HCT116 (cell line): ENCODE data around the gene MICU2. TPM values are rescaled to one million over a fixed set of nuclear protein-coding genes. Genes with fewer than 3 reads are reported as not detected.

Experiments
- ATAC-seq: fragments of 200-7000 bp; cut with Tn5 transposase; 2 replicates; pipeline ENCODE4 v1.9.1; 2020; ENCODE audit warnings: mild to moderate bottlenecking, moderate library complexity
- BruUV-seq: library from RNA; stranded (reverse); fragments of 400-500 nt; replicated peaks from 2 replicates; lab custom pipeline; 2021; lab: Mats Ljungman, UMichigan
- CTCF ChIA-PET: fragments of 300-600 bp; sonication (Branson Sonifier 250); formaldehyde crosslinking; loops from one replicate; lab custom pipeline; 2021; ENCODE audit warnings: antibody characterized with exemption; lab: Charles Lee
- POLR2A ChIA-PET: fragments of 300-600, 350-600 bp; sonication (Branson Sonifier 250); formaldehyde crosslinking; loops from one replicate; lab custom pipeline; 2021; ENCODE audit warnings: antibody characterized with exemption; lab: Charles Lee
- RAD21 ChIA-PET, 2 experiments: fragments of 300-600 bp; sonication (Branson Sonifier 250); formaldehyde crosslinking; loops; one replicate each; lab custom pipeline; 2023; ENCODE audit warnings: low total read pairs in 2 of 2; ENCODE audit not compliant: uncharacterized antibody in 2 of 2, unreplicated experiment in 2 of 2, low non-redundant PET in 1 of 2; lab: Charles Lee
- DNase-seq: peaks from one replicate; pipeline ENCODE4 v3.0.0-alpha.2; 2010; ENCODE audit warnings: low read depth, low spot score
- H2AFZ ChIP-seq: fragments of 200-600 bp; shearing (Covaris generic), sonication (generic); 2 replicates; pipeline ENCODE4 v1.6.1; 2017; ENCODE audit warnings: low read depth, mixed run types, mixed read lengths, antibody characterized with exemption, low read length; ENCODE audit not compliant: poor library complexity, severe bottlenecking
- H3K27ac ChIP-seq: 2 replicates; pipeline ENCODE4 v1.5.1; 2012; ENCODE audit warnings: low read depth, low read length
- H3K27me3 ChIP-seq: fragments of 200-600 bp; sonication (generic); 2 replicates; pipeline ENCODE4 v1.6.1; 2016; ENCODE audit warnings: mixed run types, low read length, mixed read lengths; ENCODE audit not compliant: insufficient read depth
- H3K36me3 ChIP-seq, 2 experiments: fragments of 200-500 bp in 1 of 2; fragments of 200-600 bp in 1 of 2; sonication (Bioruptor generic) in 1 of 2; sonication (generic) in 1 of 2; 2 replicates each; pipeline versions ENCODE4 v1.5.1 to v1.6.1; 2014 to 2016; ENCODE audit warnings: low read length in 2 of 2, inconsistent platforms in 1 of 2, mixed read lengths in 1 of 2, mixed run types in 1 of 2; ENCODE audit not compliant: insufficient read depth in 2 of 2, control insufficient read depth in 1 of 2
- H3K4me1 ChIP-seq, 2 experiments: fragments of 200-600 bp in 1 of 2; sonication (generic) in 1 of 2; 2 replicates each; pipeline versions ENCODE4 v1.5.1 to v1.6.1; 2012 to 2017; ENCODE audit warnings: low read length in 2 of 2, inconsistent platforms in 1 of 2, mild to moderate bottlenecking in 1 of 2, mixed read lengths in 1 of 2, mixed run types in 1 of 2, moderate library complexity in 1 of 2; ENCODE audit not compliant: insufficient read depth in 2 of 2, control insufficient read depth in 1 of 2
- H3K4me2 ChIP-seq: fragments of 200-600 bp; sonication (generic); 2 replicates; pipeline ENCODE4 v1.6.1; 2017; ENCODE audit warnings: mixed run types, low read length, mixed read lengths
- H3K4me3 ChIP-seq, 2 experiments: fragments of 200-600 bp in 1 of 2; sonication (generic) in 1 of 2; replicated peaks in 1 of 2; 2 replicates each; pipeline ENCODE4 v1.5.1; 2011 to 2016; ENCODE audit warnings: low read length in 2 of 2, control low read depth in 1 of 2, low read depth in 1 of 2, mild to moderate bottlenecking in 1 of 2, mixed read lengths in 1 of 2, mixed run types in 1 of 2
- H3K79me2 ChIP-seq: fragments of 200-600 bp; sonication (generic); 2 replicates; pipeline ENCODE4 v1.6.1; 2017; ENCODE audit warnings: mild to moderate bottlenecking, mixed run types, low read length, moderate library complexity, mixed read lengths; ENCODE audit not compliant: insufficient read depth
- H3K9ac ChIP-seq: fragments of 200-600 bp; sonication (generic); 2 replicates; pipeline ENCODE4 v1.6.1; 2016; ENCODE audit warnings: low read length, mixed read lengths
- H3K9me2 ChIP-seq: fragments of 200-600 bp; sonication (generic), shearing (Covaris generic); 2 replicates; pipeline ENCODE4 v1.6.1; 2017; ENCODE audit warnings: mixed run types, mild to moderate bottlenecking, moderate library complexity; ENCODE audit not compliant: insufficient read depth
- H3K9me3 ChIP-seq, 2 experiments: fragments of 200-500 bp in 1 of 2; fragments of 200-600 bp in 1 of 2; sonication (Bioruptor generic) in 1 of 2; sonication (generic) in 1 of 2; 2 replicates each; pipeline ENCODE4 v1.6.1; 2014 to 2017; ENCODE audit warnings: low read length in 2 of 2, mixed read lengths in 2 of 2, inconsistent platforms in 1 of 2, low read depth in 1 of 2, mild to moderate bottlenecking in 1 of 2, mixed run types in 1 of 2, moderate library complexity in 1 of 2; ENCODE audit not compliant: control insufficient read depth in 1 of 2, insufficient read depth in 1 of 2
- H4K20me1 ChIP-seq: fragments of 200-600 bp; sonication (generic), shearing (Covaris generic); 2 replicates; pipeline ENCODE4 v1.6.1; 2017; ENCODE audit warnings: mixed run types, mild to moderate bottlenecking, moderate library complexity; ENCODE audit not compliant: insufficient read depth
- ATF3 ChIP-seq: IDR thresholded peaks from 2 replicates; pipeline ENCODE4 v1.6.1; 2012
- CBX3 ChIP-seq: IDR thresholded peaks from 2 replicates; pipeline ENCODE4 v1.6.1; 2012; ENCODE audit warnings: low read depth
- CTCF ChIP-seq, 3 experiments: fragments of 200-600 bp in 1 of 3; sonication (generic) in 1 of 3; IDR thresholded peaks in 2 of 3; conservative IDR thresholded peaks in 1 of 3; 2 replicates each; pipeline ENCODE4 v1.5.1; 2012 to 2017; ENCODE audit warnings: low read depth in 2 of 3, low read length in 2 of 3, antibody characterized with exemption in 1 of 3, borderline replicate concordance in 1 of 3, control low read depth in 1 of 3, mild to moderate bottlenecking in 1 of 3, mixed read lengths in 1 of 3, mixed run types in 1 of 3, moderate library complexity in 1 of 3; ENCODE audit not compliant: insufficient read depth in 1 of 3
- EGR1 ChIP-seq: IDR thresholded peaks from 2 replicates; pipeline ENCODE4 v1.6.1; 2012; ENCODE audit warnings: low read depth
- EZH2 ChIP-seq: fragments of 200-600 bp; sonication (generic); IDR thresholded peaks from 2 replicates; pipeline ENCODE4 v1.6.1; 2017; ENCODE audit warnings: antibody characterized with exemption, mixed run types
- EZH2phosphoT487 ChIP-seq: fragments of 200-600 bp; IDR thresholded peaks from 2 replicates; pipeline ENCODE4 v1.6.1; 2018; ENCODE audit warnings: antibody characterized with exemption, borderline replicate concordance
- FOSL1 ChIP-seq: IDR thresholded peaks from 2 replicates; pipeline ENCODE4 v1.6.1; 2012; ENCODE audit warnings: low read depth
- JUND ChIP-seq: IDR thresholded peaks from 2 replicates; pipeline ENCODE4 v1.6.1; 2012
- MAX ChIP-seq: IDR thresholded peaks from 2 replicates; pipeline ENCODE4 v1.6.1; 2012
- POLR2A ChIP-seq: IDR thresholded peaks from 2 replicates; pipeline ENCODE4 v1.7.0; 2011; ENCODE audit warnings: borderline replicate concordance; ENCODE audit not compliant: insufficient read depth, insufficient read length; ENCODE audit errors: extremely low read depth
- RAD21 ChIP-seq: IDR thresholded peaks from 2 replicates; pipeline ENCODE4 v1.6.1; 2012; ENCODE audit warnings: low read depth, mild to moderate bottlenecking
- REST ChIP-seq: IDR thresholded peaks from 2 replicates; pipeline ENCODE4 v1.6.1; 2012; ENCODE audit warnings: low read depth
- SP1 ChIP-seq: IDR thresholded peaks from 2 replicates; pipeline ENCODE4 v1.6.1; 2012; ENCODE audit warnings: low read depth
- SRF ChIP-seq: IDR thresholded peaks from 2 replicates; pipeline ENCODE4 v1.6.1; 2012; ENCODE audit warnings: low read depth
- TCF7L2 ChIP-seq: IDR thresholded peaks from 2 replicates; pipeline ENCODE4 v1.7.0; 2011; ENCODE audit warnings: borderline replicate concordance, inconsistent platforms; ENCODE audit not compliant: insufficient read depth, insufficient read length; ENCODE audit errors: extremely low read depth
- YY1 ChIP-seq: IDR thresholded peaks from 2 replicates; pipeline ENCODE4 v1.6.1; 2011; ENCODE audit warnings: low read length, low read depth, moderate library complexity, mild to moderate bottlenecking; ENCODE audit not compliant: insufficient replicate concordance; ENCODE audit errors: extremely low read depth
- ZBTB33 ChIP-seq: IDR thresholded peaks from 2 replicates; pipeline ENCODE4 v1.6.1; 2011; ENCODE audit warnings: mild to moderate bottlenecking, low read length, moderate library complexity; ENCODE audit not compliant: insufficient replicate concordance; ENCODE audit errors: extremely low read depth
- ZFX ChIP-seq: fragments of 450-650 bp; IDR thresholded peaks from 2 replicates; pipeline ENCODE4 v1.6.1; 2017
- ZNF274 ChIP-seq: fragments of 200-500 bp; sonication (Bioruptor generic); IDR thresholded peaks from 2 replicates; pipeline ENCODE4 v1.6.1; 2014; ENCODE audit warnings: mild to moderate bottlenecking, low read depth, low read length, inconsistent platforms
- intact Hi-C: fragments of 100-400 bp; cut with micrococcal nuclease; formaldehyde crosslinking; loops from 2 replicates; pipeline ENCODE4 v1.10.0; 2022
- total RNA-seq: library from RNA; stranded (reverse); gene quantifications from one replicate; pipeline ENCODE4 v1.2.1, GENCODE V29; 2021; ENCODE audit not compliant: unreplicated experiment

The MICU2 gene
- total RNA-seq, 1 experiment from 2014 or later = 41.0 TPM

- Histone ChIP-seq H3K4me2 (no peak overlapping the region), H3K27ac (no peak overlapping the region), H3K36me3 (0 out of 4 replicates have a peak, but pooled peaks cover 0 to 4% of the 10 kb centered on the region in 2 experiments), H3K4me1 (no peaks in the 10 kb centered on the region), H2AFZ (no peak overlapping the region), H3K27me3 (no peaks in the 10 kb centered on the region), H3K4me3 (no peak overlapping the region), H3K9ac (no peak overlapping the region), H3K9me2 (no peaks in the 10 kb centered on the region), H4K20me1 (no peaks in the 10 kb centered on the region), H3K9me3 (no peaks in the 10 kb centered on the region), H3K79me2 (no peaks in the 10 kb centered on the region)
- intact Hi-C loops = no loop called here
- ChIA-PET POLR2A (no interaction called here), RAD21 (no interaction called here), CTCF (interaction anchor here (0.8 kb wide), 1 partner anchor 27 kb away, joined by 3 read pairs; no protein-coding TSS in a partner anchor)
- no TSS peak for BruUV-seq
- ATAC-seq (no peak), DNase-seq (no peak)
- TF ChIP-seq EZH2 (no peak), MAX (no peak), SP1 (no peak), ZNF274 (no peak), REST (no peak), EZH2phosphoT487 (no peak), SRF (no peak), FOSL1 (no peak), CBX3 (no peak), POLR2A (no peak), JUND (no peak), YY1 (no peak), ZBTB33 (no peak), ZFX (no peak), ATF3 (no peak), RAD21 (no peak), TCF7L2 (no peak), CTCF (IDR thresholded peaks at IDR 0.05 in 2 of 3, conservative IDR thresholded peaks at IDR 0.05 in 1 of 3; ENCODE audit: borderline replicate concordance in 1 of 3, insufficient read depth in 1 of 3, low read depth in 2 of 3, low read length in 2 of 3) (no peak), EGR1 (no peak)
Observed at GRCh38 chr13:21531455-21531854, 72.5 kb downstream of the MICU2 start.
